ENCODE data around the gene GLI3.
"Not testable (repeated sequence)": the region's sequence is repeated elsewhere in the genome, so short reads cannot be mapped to it uniquely, and the experiment has no call there.

GLI3 gene

DNA sequence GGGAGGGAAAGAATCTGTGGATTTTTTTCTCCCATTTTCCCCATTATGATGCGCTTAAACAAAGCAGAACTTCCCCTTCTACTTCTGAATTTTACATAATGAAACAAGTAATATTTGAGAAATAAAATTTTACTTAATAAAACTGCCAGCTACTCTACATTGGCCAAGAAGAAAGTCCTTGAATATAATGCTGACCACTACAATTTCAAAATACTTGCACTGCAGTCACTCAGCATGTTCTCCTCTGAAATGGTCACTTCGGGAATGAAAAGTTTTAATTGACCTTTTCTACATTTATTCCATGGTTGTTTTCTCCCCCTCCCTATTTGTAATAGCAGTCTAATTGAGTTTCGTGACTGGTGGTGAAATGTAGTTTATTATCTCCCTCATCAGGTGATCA is 23.9 kb downstream of the GLI3 start:
- no peak for DNase-seq (ENCODE audit: low read depth in 4 of 4, low spot score in 1 of 4)

DNA sequence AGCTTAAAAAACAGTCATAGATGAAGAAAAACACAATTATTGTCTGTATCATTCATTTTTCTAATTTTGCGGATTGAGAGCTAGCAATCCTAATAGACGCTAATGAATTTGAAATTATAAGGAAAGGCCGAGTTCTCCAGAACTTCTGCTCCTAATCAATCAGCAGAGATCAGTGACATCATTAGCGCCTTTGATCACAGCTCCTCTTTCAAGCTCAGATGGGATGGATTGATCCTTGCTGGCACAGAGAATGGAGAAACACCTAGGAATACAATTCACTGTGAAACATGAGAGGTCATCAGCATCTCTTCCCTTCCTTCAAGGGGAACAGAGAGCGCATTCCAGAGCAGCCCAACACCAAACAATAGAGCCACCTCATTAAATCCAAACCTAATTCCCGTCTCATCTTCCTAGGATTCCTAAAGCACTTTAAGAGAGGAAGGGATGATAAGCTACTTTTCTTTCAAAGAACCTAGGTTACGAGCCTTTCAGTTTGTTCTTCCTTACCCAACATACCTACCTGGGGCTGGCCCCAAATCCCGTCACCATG is 24.4 kb downstream of the GLI3 start:
- DNase-seq (ENCODE audit: low read depth in 4 of 4, low spot score in 1 of 4) = no peak

DNA sequence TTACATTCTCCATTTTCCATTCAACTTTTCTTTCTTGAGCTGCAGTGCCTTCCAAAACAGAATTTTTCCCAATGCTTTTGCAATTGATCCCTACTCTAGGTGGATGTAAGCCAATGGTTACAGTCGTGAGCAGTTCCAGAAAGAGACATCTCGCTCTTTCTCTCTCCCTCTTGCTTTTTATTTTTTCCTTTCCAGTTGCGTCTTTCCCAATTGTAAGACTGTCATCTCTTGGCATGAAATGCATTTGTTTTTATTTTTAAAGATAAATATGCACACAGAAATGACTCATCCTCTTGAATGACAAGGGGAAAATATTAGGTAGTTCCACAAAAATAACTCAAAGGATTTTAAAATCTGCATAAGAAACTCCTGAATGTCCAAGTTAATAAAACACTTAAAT is 25.1 kb downstream of the GLI3 start:
- no peak for DNase-seq (ENCODE audit: low read depth in 4 of 4, low spot score in 1 of 4)

DNA sequence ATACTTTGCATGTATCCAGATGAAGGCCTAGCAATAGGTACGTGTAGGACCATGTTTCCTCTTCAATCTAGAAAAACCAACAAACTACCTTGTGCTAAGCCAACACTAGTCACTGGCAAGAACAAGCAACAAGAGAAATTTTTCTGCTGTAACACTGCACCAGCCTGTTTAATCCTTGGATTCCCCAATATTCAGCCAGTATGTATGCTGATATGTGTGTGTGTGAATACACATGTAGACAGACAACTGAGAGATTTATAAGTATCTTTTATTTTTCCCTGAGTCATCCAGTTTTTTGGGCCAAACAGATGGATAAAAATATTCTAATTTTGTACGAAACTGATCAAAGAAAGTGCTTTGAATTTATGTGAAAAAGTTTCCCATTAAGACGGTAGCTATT is 26.2 kb downstream of the GLI3 start:
- DNase-seq (ENCODE audit: low read depth in 4 of 4, low spot score in 1 of 4) = no peak

- no peak for DNase-seq (ENCODE audit: low read depth in 4 of 4, low spot score in 1 of 4)
Measured at GRCh38 chr7:42210333-42210732, 26.7 kb downstream of the GLI3 start.

DNA sequence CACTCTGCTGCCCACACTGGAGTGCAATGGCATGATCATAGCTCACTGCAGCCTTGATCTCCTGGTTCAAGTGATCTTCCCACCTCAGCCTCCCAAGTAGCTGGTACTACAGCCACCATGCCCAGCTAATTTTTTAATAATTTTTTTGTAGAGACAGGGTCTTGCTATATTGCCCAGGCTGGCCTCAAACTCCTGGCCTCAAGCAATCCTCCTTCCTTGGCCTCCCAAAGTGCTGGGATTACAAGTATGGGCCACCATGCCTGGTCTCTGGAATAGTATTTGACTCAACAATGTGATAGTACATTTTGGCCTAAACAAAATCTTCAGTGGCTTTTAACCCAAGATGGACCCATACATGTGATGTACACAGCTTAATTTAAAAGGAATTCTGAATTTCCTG is 27.9 kb downstream of the GLI3 start:
- DNase-seq (ENCODE audit: low read depth in 4 of 4, low spot score in 1 of 4) = not testable (repeated sequence)

DNA sequence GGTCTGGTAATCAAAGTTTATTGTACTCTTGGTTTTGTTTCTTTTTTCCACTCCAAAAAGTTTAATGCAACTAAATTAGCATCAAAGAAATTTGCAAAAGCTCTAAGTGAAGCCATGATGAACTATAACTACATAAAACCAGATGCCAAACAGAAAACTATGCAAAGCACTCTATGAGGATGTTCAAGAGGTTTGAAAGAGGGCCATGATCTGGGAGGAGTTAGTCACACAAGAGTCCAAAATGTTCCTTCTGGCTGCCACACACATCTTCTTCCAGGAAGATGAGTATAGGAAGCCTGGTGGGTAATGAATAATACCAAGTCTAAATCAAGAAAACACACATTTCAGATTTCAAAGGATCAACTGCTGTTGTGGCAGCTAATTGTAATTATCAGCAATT is 28.4 kb downstream of the GLI3 start:
- DNase-seq (ENCODE audit: low read depth in 4 of 4, low spot score in 1 of 4) = no peak

DNA sequence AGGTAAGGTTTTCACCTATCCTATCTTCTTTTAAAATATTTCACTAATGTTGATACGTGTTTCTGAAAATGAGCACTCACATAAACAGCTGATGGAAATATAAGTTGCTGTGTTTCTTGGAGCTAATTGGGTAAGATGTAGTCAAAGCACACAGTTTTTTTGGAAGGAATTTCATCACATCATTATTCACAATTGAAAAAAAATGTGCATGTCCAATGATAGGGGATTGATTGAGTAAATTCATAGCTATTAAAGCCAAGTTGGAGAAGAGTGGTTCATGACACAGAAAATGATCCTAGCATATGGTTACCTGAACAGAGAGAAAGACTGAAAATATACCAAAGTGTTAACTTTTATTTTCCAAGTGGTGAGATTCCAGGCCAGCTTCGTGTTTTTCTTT is 29.6 kb downstream of the GLI3 start:
- DNase-seq (ENCODE audit: low read depth in 4 of 4, low spot score in 1 of 4) = no peak

GRCh38 chr7:42203336-42203735 is 33.7 kb downstream of the GLI3 start:
- DNase-seq (ENCODE audit: low read depth in 4 of 4, low spot score in 1 of 4) = no peak

- no peak for DNase-seq (ENCODE audit: low read depth in 4 of 4, low spot score in 1 of 4)
Measured at GRCh38 chr7:42202601-42203000, 34.4 kb downstream of the GLI3 start.

DNA sequence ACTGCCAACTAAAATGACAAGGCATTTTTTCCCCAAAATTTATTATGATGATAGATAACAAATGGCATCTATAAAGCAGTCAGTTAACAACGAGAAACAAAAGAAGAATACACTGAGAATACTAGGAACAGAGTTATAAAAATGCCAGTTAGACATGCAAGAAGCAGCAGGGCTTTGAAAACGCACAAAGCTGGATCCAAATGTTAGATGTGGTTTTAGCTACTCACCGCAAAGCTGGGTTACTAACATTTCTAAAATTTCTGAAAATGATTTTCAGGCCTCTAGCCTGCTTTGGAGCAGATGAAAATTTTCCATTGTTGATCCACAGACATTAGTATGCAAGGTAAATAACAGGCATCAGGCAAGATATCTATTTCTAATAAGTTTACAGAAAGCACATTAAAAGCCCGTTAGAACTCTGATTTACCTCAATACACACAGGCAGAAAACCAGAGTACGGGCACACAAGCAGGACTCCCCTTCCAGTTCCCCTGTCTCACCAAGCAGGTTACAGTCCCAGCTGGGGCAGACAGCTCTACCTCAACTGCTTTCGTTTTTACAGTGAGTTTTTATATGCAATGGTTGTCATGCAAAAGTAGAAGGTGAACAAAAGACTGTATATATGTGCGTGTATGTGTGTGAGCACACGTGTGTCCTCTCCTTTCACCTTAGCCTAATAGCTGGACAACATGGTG is 37.9 kb downstream of the GLI3 start:
- no peak for DNase-seq (ENCODE audit: low read depth in 4 of 4, low spot score in 1 of 4)

- DNase-seq (ENCODE audit: low read depth in 4 of 4, low spot score in 1 of 4) = no peak
Measured at GRCh38 chr7:42198296-42198695, 38.7 kb downstream of the GLI3 start.

- no peak for DNase-seq (ENCODE audit: low read depth in 4 of 4, low spot score in 1 of 4)
Measured at GRCh38 chr7:42197451-42197850, 39.6 kb downstream of the GLI3 start.

GRCh38 chr7:42194238-42194637 is 42.8 kb downstream of the GLI3 start:
- no peak for DNase-seq (ENCODE audit: low read depth in 4 of 4, low spot score in 1 of 4)

GRCh38 chr7:42193471-42194129 is 43.4 kb downstream of the GLI3 start:
- DNase-seq (ENCODE audit: low read depth in 4 of 4, low spot score in 1 of 4) = no peak

- DNase-seq (ENCODE audit: low read depth in 4 of 4, low spot score in 1 of 4) = no peak
Measured at GRCh38 chr7:42192851-42193461, 44.1 kb downstream of the GLI3 start.

- no peak for DNase-seq (ENCODE audit: low read depth in 4 of 4, low spot score in 1 of 4)
Measured at GRCh38 chr7:42192066-42192465, 44.9 kb downstream of the GLI3 start.

GRCh38 chr7:42189535-42189934 is 47.5 kb downstream of the GLI3 start:
- no peak for DNase-seq (ENCODE audit: low read depth in 4 of 4, low spot score in 1 of 4)

DNA sequence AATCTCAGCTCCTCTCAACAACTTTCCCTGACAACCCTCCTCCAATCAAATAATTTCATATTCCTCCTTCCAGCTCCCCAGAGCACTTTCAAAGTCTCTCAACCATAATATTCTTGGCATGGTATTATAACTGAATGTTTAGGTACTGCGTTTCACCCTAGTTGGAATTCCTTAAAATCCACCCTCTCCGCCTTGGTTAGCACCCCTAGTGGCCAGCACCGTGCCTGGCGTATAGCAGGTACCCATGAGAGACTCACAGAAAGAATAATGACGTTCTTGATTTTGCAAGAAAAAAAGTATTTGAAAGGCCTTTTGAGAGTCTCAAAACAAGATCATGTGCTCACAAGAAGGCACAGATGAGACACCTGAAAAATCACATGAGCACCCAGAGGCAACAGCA is 50.9 kb downstream of the GLI3 start:
- no peak for DNase-seq (ENCODE audit: low read depth in 4 of 4, low spot score in 1 of 4)

- DNase-seq (ENCODE audit: low read depth in 4 of 4, low spot score in 1 of 4) = no peak
Measured at GRCh38 chr7:42185726-42186125, 51.3 kb downstream of the GLI3 start.

- no peak for DNase-seq (ENCODE audit: low read depth in 4 of 4, low spot score in 1 of 4)
Measured at GRCh38 chr7:42183547-42183946, 53.5 kb downstream of the GLI3 start.

- no peak for DNase-seq (ENCODE audit: low read depth in 4 of 4, low spot score in 1 of 4)
Measured at GRCh38 chr7:42181566-42181965, 55.4 kb downstream of the GLI3 start.

Data from stimulated activated CD4-positive, alpha-beta T cell treated with anti-CD3 and anti-CD28 coated beads, Interleukin-1b, Interleukin-23, amount 100 ng/mL, for 24 hours (primary cell).